ENCODE data around the gene TSPYL2. TPM values are rescaled to one million over a fixed set of nuclear protein-coding genes. Genes with fewer than 3 reads are reported as not detected.

TSPYL2 gene
- total RNA-seq (2021; fragmentation: NEBNext Ultra II Directional; extraction: Animal tissue kit (Norgen Biotek cat#: 25700)) (13.7 and 14.0 TPM in 2 replicates), polyA plus RNA-seq (2011; rRNA removed) (13.4 and 13.7 TPM in 2 replicates), polyA minus RNA-seq (2011; rRNA and poly(A)+ RNA removed) (7.3 and 9.6 TPM in 2 replicates)
- polyA plus RNA-seq (2011; cell fraction: cytosol; rRNA removed), result 17.8 TPM
- polyA plus RNA-seq (2011; cell fraction: nucleus; rRNA removed), result 30.1 TPM
- polyA plus RNA-seq (2012, experiment 1 of 2), result 21.1 to 25.6 TPM (median 24.1 TPM) in 4 replicates
- polyA plus RNA-seq (2012, experiment 2 of 2), result 5.4 TPM
- polyA plus RNA-seq (2013, experiment 1 of 2), result 16.7 TPM
- polyA plus RNA-seq (2013, experiment 2 of 2), result 15.2 TPM
- 9.6 TPM for polyA minus RNA-seq (2011; cell fraction: cytosol; rRNA and poly(A)+ RNA removed)
- 10.6 TPM for polyA minus RNA-seq (2011; cell fraction: nucleus; rRNA and poly(A)+ RNA removed)
- long read RNA-seq, experiment 1, partial matches to known transcripts, result 7 of 8 reads
- long read RNA-seq, experiment 1, other reads (novel, unspliced or antisense), result 0 of 8 reads
- long read RNA-seq, experiment 2, partial matches to known transcripts, result 10 of 10 reads
- long read RNA-seq, experiment 2, other reads (novel, unspliced or antisense), result 0 of 10 reads

DNA sequence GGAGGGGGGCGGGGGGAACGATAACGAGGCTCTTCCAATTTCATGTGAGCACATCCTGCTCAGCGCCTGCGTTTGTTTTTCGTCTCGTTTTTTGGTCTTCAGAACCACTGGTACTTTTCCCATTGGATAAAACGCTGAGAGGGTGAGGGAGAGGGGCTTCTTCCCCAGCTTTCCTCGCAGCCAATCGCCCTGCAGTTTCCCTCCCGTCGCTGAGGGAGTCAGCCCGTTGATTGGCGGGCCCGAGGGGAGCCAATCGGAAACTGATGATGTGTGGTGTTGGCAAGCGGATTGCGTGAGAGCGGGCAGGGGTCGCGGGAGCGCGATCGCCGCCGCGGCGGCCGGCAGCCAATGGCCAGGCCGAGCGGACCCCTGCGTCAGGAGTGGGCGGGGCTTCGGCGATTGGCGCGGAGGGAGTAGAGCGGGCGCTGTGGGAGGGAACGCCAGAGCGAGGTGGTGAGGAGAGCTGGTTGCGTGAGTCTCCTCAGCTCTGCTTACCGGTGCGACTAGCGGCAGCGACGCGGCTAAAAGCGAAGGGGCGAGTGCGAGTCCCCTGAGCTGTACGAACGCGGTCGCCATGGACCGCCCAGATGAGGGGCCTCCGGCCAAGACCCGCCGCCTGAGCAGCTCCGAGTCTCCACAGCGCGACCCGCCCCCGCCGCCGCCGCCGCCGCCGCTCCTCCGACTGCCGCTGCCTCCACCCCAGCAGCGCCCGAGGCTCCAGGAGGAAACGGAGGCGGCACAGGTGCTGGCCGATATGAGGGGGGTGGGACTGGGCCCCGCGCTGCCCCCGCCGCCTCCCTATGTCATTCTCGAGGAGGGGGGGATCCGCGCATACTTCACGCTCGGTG, at the start of gene TSPYL2:
Gene TSPYL2, plus strand, starts transcription at position 443 of the 848 bp plus-strand sequence. Its CDS starts 132 bp downstream, at position 575.
- Histone ChIP-seq H3K4me2 (ENCODE audit: insufficient read depth in 1 of 2, low read depth in 2 of 2, low read length in 2 of 2) (peak within 1 kb of the TSS; percentile 84 to 95), H3K27ac (ENCODE audit: low read depth, low read length) (peak within 1 kb of the TSS; percentile 83; the same call in 1 of the 2 replicates), H3K23ac (ENCODE audit: insufficient read length) (no peak within 1 kb of the TSS), H3K14ac (ENCODE audit: insufficient read length) (no peak within 1 kb of the TSS), H3K4me3 (ENCODE audit: extremely low read depth in 1 of 4, insufficient read depth in 2 of 4, low read depth in 3 of 4, low read length in 4 of 4) (peak within 1 kb of the TSS; percentile 66 to 87 (median 68)), H3K56ac (replicated peaks; ENCODE audit: insufficient read length, low read depth, low read length) (no peak within 1 kb of the TSS), H3K4me1 (replicated peaks in 1 of 4; ENCODE audit: control insufficient read depth in 3 of 4, insufficient read depth in 4 of 4, low read length in 3 of 4) (no peaks in the 10 kb centered on the region; a peak in 2 of 7 replicates), H2BK12ac (ENCODE audit: low read depth, low read length) (no peak within 1 kb of the TSS), H3K27me3 (replicated peaks in 1 of 4; ENCODE audit: control insufficient read depth in 3 of 4, extremely low read depth in 1 of 4, insufficient read depth in 3 of 4, low read length in 3 of 4) (no peaks in the 10 kb centered on the region), H2BK120ac (replicated peaks; ENCODE audit: low read depth, low read length) (no peak within 1 kb of the TSS), H3K36me3 (ENCODE audit: control insufficient read depth in 2 of 4, insufficient read depth in 4 of 4, low read length in 3 of 4) (peaks cover 6 to 26% (median 17%) of the 10 kb centered on the region in 4 experiments; a peak in 6 of 8 replicates), H3K23me2 (ENCODE audit: low read depth, low read length) (peaks cover 2% of the 10 kb centered on the region; the same call in 1 of the 2 replicates), H3K79me1 (ENCODE audit: low read depth, low read length) (no peaks in the 10 kb centered on the region; the same call in 1 of the 2 replicates), H2AK5ac (ENCODE audit: low read depth, low read length) (no peak within 1 kb of the TSS), H2AFZ (ENCODE audit: low read length) (no peak within 1 kb of the TSS), H2BK15ac (ENCODE audit: low read length) (no peak within 1 kb of the TSS), H3K79me2 (ENCODE audit: control insufficient read depth in 1 of 2, insufficient read depth in 2 of 2, low read length in 2 of 2) (peaks cover 0 to 11% of the 10 kb centered on the region in 2 experiments; a peak in 2 of 4 replicates), H3K9me3 (ENCODE audit: insufficient read depth in 2 of 2, low read depth in 1 of 2, low read length in 1 of 2) (no peaks in the 10 kb centered on the region), H3K18ac (ENCODE audit: extremely low read depth, low read length) (no peak within 1 kb of the TSS; the same call in 1 of the 2 replicates), H4K20me1 (replicated peaks in 1 of 2; ENCODE audit: control insufficient read depth in 1 of 2, insufficient read depth in 2 of 2, low read length in 2 of 2) (peaks cover 0 to 9% of the 10 kb centered on the region in 2 experiments), H3K4ac (replicated peaks; ENCODE audit: insufficient read length, low read depth, low read length) (no peak within 1 kb of the TSS), H4K8ac (ENCODE audit: extremely low read depth, insufficient read depth, low read length) (peak within 1 kb of the TSS; percentile 93), H2BK5ac (ENCODE audit: low read depth, low read length) (no peak within 1 kb of the TSS), H2BK20ac (ENCODE audit: low read length) (no peak within 1 kb of the TSS), H3K9ac (replicated peaks in 1 of 4; ENCODE audit: extremely low read depth in 1 of 4, low read depth in 3 of 4, low read length in 3 of 4) (peak within 1 kb of the TSS; percentile 46 to 80 (median 63)), H4K5ac (ENCODE audit: insufficient read length, low read depth, low read length) (no peak within 1 kb of the TSS), H4K91ac (replicated peaks; ENCODE audit: insufficient read length, low read length) (no peak within 1 kb of the TSS)
- ChIA-PET CTCF (ENCODE audit: partially characterized antibody) (interaction anchor here (0.6 to 1.4 kb wide), 2 partner anchors 9 to 162 kb away, joined by 3 to 4 read pairs; no protein-coding TSS in a partner anchor), POLR2A (ENCODE audit: partially characterized antibody) (interaction anchor here (0.6 to 1.7 kb wide), 11 partner anchors 10 to 1686 kb away, joined by 3 to 12 read pairs (median 3); partner anchors contain the start of genes GPR173 and KANTR)
- 1% methylated on average over 23 of the region's 86 CpGs; no CpG with 5 or more reads in 1 of the 2 experiments for WGBS, 2 experiments (ENCODE audit: extremely low coverage in 1 of 2, insufficient coverage in 1 of 2, insufficient read length in 1 of 2, insufficient replicate concordance in 2 of 2, low coverage in 1 of 2, low lambda C conversion rate in 2 of 2, missing lambda C conversion rate in 1 of 2)
- FAIRE-seq, result peak; percentile 97
- peak; percentile 89 to 90 for DNase-seq (ENCODE audit: low read depth in 1 of 2, low spot score in 2 of 2)
- TF ChIP-seq RFX5 (IDR thresholded peaks at IDR 0.05; ENCODE audit: borderline replicate concordance, low read depth, low read length) (peak; percentile 91), NANOG (IDR thresholded peaks at IDR 0.05; ENCODE audit: insufficient read depth, low read depth, low read length, poor library complexity, severe bottlenecking) (no peak), KDM5A (IDR thresholded peaks at IDR 0.05; ENCODE audit: low read length) (no peak), BRCA1 (IDR thresholded peaks at IDR 0.05; ENCODE audit: low read depth, low read length) (no peak), CTBP2 (IDR thresholded peaks at IDR 0.05; ENCODE audit: borderline replicate concordance, insufficient read depth, insufficient read length, low read length) (no peak), CHD2 (IDR thresholded peaks at IDR 0.05; ENCODE audit: low read length) (0 out of 2 replicates have a peak, but pooled peaks have one; percentile 64)
- TF ChIP-seq, protein P1, sequence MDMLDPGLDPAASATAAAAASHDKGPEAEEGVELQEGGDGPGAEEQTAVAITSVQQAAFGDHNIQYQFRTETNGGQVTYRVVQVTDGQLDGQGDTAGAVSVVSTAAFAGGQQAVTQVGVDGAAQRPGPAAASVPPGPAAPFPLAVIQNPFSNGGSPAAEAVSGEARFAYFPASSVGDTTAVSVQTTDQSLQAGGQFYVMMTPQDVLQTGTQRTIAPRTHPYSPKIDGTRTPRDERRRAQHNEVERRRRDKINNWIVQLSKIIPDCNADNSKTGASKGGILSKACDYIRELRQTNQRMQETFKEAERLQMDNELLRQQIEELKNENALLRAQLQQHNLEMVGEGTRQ (IDR thresholded peaks at IDR 0.05; ENCODE audit: low read length), result no peak
